ENCODE results near the gene PAPSS1. TPM values are rescaled to one million over a fixed set of nuclear protein-coding genes. Genes with fewer than 3 reads are reported as not detected.
A peak's percentile ranks its signal among the peaks of the same experiment; 100 is the strongest.

The PAPSS1 gene
- total and polyA plus RNA-seq, 2 experiments from 2014 or later: 69.6 to 69.9 TPM

GRCh38 chr4:107643021-107643420, 77.0 kb downstream of the PAPSS1 start:
- H3K36me3 ChIP-seq (ENCODE audit: low read depth): no peaks in the 10 kb centered on the region
- no peak for TF ChIP-seq EZH2 (IDR thresholded peaks at IDR 0.05; ENCODE audit: insufficient read depth, poor library complexity, severe bottlenecking)
- TF ChIP-seq EZH2phosphoT487 (IDR thresholded peaks at IDR 0.05; ENCODE audit: insufficient read depth, low read depth): no peak
- in situ Hi-C loops (cut with MboI): no loop called here
- H4K20me1 ChIP-seq (ENCODE audit: insufficient read depth): no peaks in the 10 kb centered on the region
- no peak overlapping the region for H3K4me2 ChIP-seq (ENCODE audit: unreplicated experiment)
- no peak overlapping the region for H2AFZ ChIP-seq
- H3K9me2 ChIP-seq (ENCODE audit: insufficient read depth): no peaks in the 10 kb centered on the region
- no peak for DNase-seq
- H3K79me2 ChIP-seq (ENCODE audit: insufficient read depth): 0 out of 2 replicates have a peak, but pooled peaks cover 4% of the 10 kb centered on the region
- H3K27ac ChIP-seq: no peak overlapping the region
- H3K9me3 ChIP-seq (ENCODE audit: low read depth): no peaks in the 10 kb centered on the region
- H3K4me3 ChIP-seq: no peak overlapping the region
- no peaks in the 10 kb centered on the region for H3K27me3 ChIP-seq (replicated peaks; ENCODE audit: insufficient read depth)
- no peak overlapping the region for H3K9ac ChIP-seq
- no peaks in the 10 kb centered on the region for H3K4me1 ChIP-seq (ENCODE audit: insufficient read depth)
- H3F3A ChIP-seq (ENCODE audit: insufficient read depth): no peaks in the 10 kb centered on the region
- WGBS, 2 experiments (ENCODE audit: low coverage in 1 of 2, low lambda C conversion rate in 2 of 2, missing lambda C conversion rate in 2 of 2): 83 to 84% methylated on average over 7 of the region's 7 CpGs

GRCh38 chr4:107640878-107641277, 79.2 kb downstream of the PAPSS1 start:
- H3F3A ChIP-seq (ENCODE audit: insufficient read depth): no peaks in the 10 kb centered on the region

GRCh38 chr4:107640197-107640596, 79.8 kb downstream of the PAPSS1 start:
- Histone ChIP-seq H3K9me3 (ENCODE audit: low read depth) (no peaks in the 10 kb centered on the region), H3F3A (ENCODE audit: insufficient read depth) (no peaks in the 10 kb centered on the region), H3K9me2 (ENCODE audit: insufficient read depth) (no peaks in the 10 kb centered on the region), H2AFZ (no peak overlapping the region), H3K4me1 (ENCODE audit: insufficient read depth) (no peaks in the 10 kb centered on the region), H4K20me1 (ENCODE audit: insufficient read depth) (no peaks in the 10 kb centered on the region), H3K4me2 (ENCODE audit: unreplicated experiment) (no peak overlapping the region), H3K9ac (no peak overlapping the region), H3K36me3 (ENCODE audit: low read depth) (no peaks in the 10 kb centered on the region), H3K27me3 (replicated peaks; ENCODE audit: insufficient read depth) (no peaks in the 10 kb centered on the region), H3K27ac (no peak overlapping the region), H3K79me2 (ENCODE audit: insufficient read depth) (0 out of 2 replicates have a peak, but pooled peaks cover 5% of the 10 kb centered on the region), H3K4me3 (no peak overlapping the region)
- DNase-seq: peak; percentile 6
- TF ChIP-seq EZH2phosphoT487 (IDR thresholded peaks at IDR 0.05; ENCODE audit: insufficient read depth, low read depth) (no peak), EZH2 (IDR thresholded peaks at IDR 0.05; ENCODE audit: insufficient read depth, poor library complexity, severe bottlenecking) (no peak)
- WGBS, 2 experiments (ENCODE audit: low coverage in 1 of 2, low lambda C conversion rate in 2 of 2, missing lambda C conversion rate in 2 of 2): 48 to 50% methylated on average over 2 of the region's 2 CpGs
- in situ Hi-C loops (cut with MboI): no loop called here

More at GRCh38 chr4:107640878-107641277, 79.2 kb downstream of the PAPSS1 start:
- in situ Hi-C loops (cut with MboI): no loop called here
- Histone ChIP-seq H2AFZ (no peak overlapping the region), H3K36me3 (ENCODE audit: low read depth) (no peaks in the 10 kb centered on the region), H3K4me3 (no peak overlapping the region), H3K27ac (no peak overlapping the region), H3K9me3 (ENCODE audit: low read depth) (no peaks in the 10 kb centered on the region), H3K79me2 (ENCODE audit: insufficient read depth) (0 out of 2 replicates have a peak, but pooled peaks cover 4% of the 10 kb centered on the region), H4K20me1 (ENCODE audit: insufficient read depth) (no peaks in the 10 kb centered on the region), H3K9ac (no peak overlapping the region), H3K4me1 (ENCODE audit: insufficient read depth) (no peaks in the 10 kb centered on the region), H3K27me3 (replicated peaks; ENCODE audit: insufficient read depth) (no peaks in the 10 kb centered on the region), H3K9me2 (ENCODE audit: insufficient read depth) (no peaks in the 10 kb centered on the region), H3K4me2 (ENCODE audit: unreplicated experiment) (no peak overlapping the region)
- WGBS, 2 experiments (ENCODE audit: low coverage in 1 of 2, low lambda C conversion rate in 2 of 2, missing lambda C conversion rate in 2 of 2): 54 to 62% methylated on average over 1 of the region's 1 CpG
- TF ChIP-seq EZH2phosphoT487 (IDR thresholded peaks at IDR 0.05; ENCODE audit: insufficient read depth, low read depth): no peak
- TF ChIP-seq EZH2 (IDR thresholded peaks at IDR 0.05; ENCODE audit: insufficient read depth, poor library complexity, severe bottlenecking): no peak
- DNase-seq: no peak

GRCh38 chr4:107635735-107636134, 84.3 kb downstream of the PAPSS1 start:
- H3K27me3 ChIP-seq (replicated peaks; ENCODE audit: insufficient read depth): no peaks in the 10 kb centered on the region
- H3K4me2 ChIP-seq (ENCODE audit: unreplicated experiment): no peak overlapping the region
- H3K9ac ChIP-seq: no peak overlapping the region
- no peaks in the 10 kb centered on the region for H3F3A ChIP-seq (ENCODE audit: insufficient read depth)
- no peaks in the 10 kb centered on the region for H3K9me3 ChIP-seq (ENCODE audit: low read depth)
- no peak overlapping the region for H3K4me3 ChIP-seq
- 0 out of 2 replicates have a peak, but pooled peaks cover 10% of the 10 kb centered on the region for H3K79me2 ChIP-seq (ENCODE audit: insufficient read depth)
- no peaks in the 10 kb centered on the region for H3K9me2 ChIP-seq (ENCODE audit: insufficient read depth)
- no peak for TF ChIP-seq EZH2 (IDR thresholded peaks at IDR 0.05; ENCODE audit: insufficient read depth, poor library complexity, severe bottlenecking)
- TF ChIP-seq EZH2phosphoT487 (IDR thresholded peaks at IDR 0.05; ENCODE audit: insufficient read depth, low read depth): no peak
- H3K36me3 ChIP-seq (ENCODE audit: low read depth): no peaks in the 10 kb centered on the region
- no peak overlapping the region for H2AFZ ChIP-seq
- no peaks in the 10 kb centered on the region for H4K20me1 ChIP-seq (ENCODE audit: insufficient read depth)
- no peaks in the 10 kb centered on the region for H3K4me1 ChIP-seq (ENCODE audit: insufficient read depth)
- 88 to 96% methylated on average over 2 of the region's 2 CpGs for WGBS, 2 experiments (ENCODE audit: low coverage in 1 of 2, low lambda C conversion rate in 2 of 2, missing lambda C conversion rate in 2 of 2)
- in situ Hi-C loops (cut with MboI): no loop called here
- no peak for DNase-seq
- no peak overlapping the region for H3K27ac ChIP-seq

All from GM23248 (cell line).